ENCODE measurements around the gene HOMER2.

DNA sequence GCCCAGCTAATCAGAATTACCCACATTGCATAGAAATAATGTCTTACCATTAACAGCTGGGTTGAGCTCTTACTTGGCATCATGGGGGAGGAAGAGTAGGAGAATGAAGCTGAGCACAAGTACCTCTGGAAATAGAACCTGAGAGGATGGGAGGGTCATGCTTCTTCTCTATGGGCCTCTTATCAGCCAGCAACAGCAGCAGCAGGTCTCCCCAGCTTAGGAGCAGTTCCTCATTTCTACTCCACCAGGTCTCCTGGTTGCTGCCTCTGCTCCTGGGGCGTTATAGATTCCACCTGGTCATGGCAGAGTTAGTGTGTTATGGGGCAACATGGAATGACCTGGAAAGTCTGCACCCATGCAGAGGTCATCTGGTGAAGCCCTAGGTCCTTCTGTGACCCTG is 150.0 kb downstream of the HOMER2 start:
- TF ChIP-seq RAD21 (IDR thresholded peaks at IDR 0.05) (no peak), TAF1 (conservative IDR thresholded peaks at IDR 0.05) (no peak), GABPA (IDR thresholded peaks at IDR 0.05 in 1 of 2, conservative IDR thresholded peaks at IDR 0.05 in 1 of 2) (no peak), YY1 (IDR thresholded peaks at IDR 0.05) (no peak), SP1 (IDR thresholded peaks at IDR 0.05) (no peak)
- TF ChIP-seq, protein P1, sequence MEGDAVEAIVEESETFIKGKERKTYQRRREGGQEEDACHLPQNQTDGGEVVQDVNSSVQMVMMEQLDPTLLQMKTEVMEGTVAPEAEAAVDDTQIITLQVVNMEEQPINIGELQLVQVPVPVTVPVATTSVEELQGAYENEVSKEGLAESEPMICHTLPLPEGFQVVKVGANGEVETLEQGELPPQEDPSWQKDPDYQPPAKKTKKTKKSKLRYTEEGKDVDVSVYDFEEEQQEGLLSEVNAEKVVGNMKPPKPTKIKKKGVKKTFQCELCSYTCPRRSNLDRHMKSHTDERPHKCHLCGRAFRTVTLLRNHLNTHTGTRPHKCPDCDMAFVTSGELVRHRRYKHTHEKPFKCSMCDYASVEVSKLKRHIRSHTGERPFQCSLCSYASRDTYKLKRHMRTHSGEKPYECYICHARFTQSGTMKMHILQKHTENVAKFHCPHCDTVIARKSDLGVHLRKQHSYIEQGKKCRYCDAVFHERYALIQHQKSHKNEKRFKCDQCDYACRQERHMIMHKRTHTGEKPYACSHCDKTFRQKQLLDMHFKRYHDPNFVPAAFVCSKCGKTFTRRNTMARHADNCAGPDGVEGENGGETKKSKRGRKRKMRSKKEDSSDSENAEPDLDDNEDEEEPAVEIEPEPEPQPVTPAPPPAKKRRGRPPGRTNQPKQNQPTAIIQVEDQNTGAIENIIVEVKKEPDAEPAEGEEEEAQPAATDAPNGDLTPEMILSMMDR (IDR thresholded peaks at IDR 0.05; ENCODE audit: low read depth, low read length, missing input control) = no peak
- TF ChIP-seq, protein P2, sequence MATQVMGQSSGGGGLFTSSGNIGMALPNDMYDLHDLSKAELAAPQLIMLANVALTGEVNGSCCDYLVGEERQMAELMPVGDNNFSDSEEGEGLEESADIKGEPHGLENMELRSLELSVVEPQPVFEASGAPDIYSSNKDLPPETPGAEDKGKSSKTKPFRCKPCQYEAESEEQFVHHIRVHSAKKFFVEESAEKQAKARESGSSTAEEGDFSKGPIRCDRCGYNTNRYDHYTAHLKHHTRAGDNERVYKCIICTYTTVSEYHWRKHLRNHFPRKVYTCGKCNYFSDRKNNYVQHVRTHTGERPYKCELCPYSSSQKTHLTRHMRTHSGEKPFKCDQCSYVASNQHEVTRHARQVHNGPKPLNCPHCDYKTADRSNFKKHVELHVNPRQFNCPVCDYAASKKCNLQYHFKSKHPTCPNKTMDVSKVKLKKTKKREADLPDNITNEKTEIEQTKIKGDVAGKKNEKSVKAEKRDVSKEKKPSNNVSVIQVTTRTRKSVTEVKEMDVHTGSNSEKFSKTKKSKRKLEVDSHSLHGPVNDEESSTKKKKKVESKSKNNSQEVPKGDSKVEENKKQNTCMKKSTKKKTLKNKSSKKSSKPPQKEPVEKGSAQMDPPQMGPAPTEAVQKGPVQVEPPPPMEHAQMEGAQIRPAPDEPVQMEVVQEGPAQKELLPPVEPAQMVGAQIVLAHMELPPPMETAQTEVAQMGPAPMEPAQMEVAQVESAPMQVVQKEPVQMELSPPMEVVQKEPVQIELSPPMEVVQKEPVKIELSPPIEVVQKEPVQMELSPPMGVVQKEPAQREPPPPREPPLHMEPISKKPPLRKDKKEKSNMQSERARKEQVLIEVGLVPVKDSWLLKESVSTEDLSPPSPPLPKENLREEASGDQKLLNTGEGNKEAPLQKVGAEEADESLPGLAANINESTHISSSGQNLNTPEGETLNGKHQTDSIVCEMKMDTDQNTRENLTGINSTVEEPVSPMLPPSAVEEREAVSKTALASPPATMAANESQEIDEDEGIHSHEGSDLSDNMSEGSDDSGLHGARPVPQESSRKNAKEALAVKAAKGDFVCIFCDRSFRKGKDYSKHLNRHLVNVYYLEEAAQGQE (IDR thresholded peaks at IDR 0.05) = no peak
- TF ChIP-seq, protein P3, sequence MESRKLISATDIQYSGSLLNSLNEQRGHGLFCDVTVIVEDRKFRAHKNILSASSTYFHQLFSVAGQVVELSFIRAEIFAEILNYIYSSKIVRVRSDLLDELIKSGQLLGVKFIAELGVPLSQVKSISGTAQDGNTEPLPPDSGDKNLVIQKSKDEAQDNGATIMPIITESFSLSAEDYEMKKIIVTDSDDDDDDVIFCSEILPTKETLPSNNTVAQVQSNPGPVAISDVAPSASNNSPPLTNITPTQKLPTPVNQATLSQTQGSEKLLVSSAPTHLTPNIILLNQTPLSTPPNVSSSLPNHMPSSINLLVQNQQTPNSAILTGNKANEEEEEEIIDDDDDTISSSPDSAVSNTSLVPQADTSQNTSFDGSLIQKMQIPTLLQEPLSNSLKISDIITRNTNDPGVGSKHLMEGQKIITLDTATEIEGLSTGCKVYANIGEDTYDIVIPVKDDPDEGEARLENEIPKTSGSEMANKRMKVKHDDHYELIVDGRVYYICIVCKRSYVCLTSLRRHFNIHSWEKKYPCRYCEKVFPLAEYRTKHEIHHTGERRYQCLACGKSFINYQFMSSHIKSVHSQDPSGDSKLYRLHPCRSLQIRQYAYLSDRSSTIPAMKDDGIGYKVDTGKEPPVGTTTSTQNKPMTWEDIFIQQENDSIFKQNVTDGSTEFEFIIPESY (IDR thresholded peaks at IDR 0.05) = no peak
- TF ChIP-seq, protein P4, sequence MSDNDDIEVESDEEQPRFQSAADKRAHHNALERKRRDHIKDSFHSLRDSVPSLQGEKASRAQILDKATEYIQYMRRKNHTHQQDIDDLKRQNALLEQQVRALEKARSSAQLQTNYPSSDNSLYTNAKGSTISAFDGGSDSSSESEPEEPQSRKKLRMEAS (IDR thresholded peaks at IDR 0.05) = no peak
